Loucy (cell line): ENCODE measurements around the gene CEP135.

Experiments used
- CTCF ChIP-seq: fragments of 200-600 bp; sonication (generic); conservative IDR thresholded peaks from 2 replicates; pipeline ENCODE4 v1.5.1; 2014; ENCODE audit warnings: mild to moderate bottlenecking, antibody characterized with exemption, low read length
- EZH2phosphoT487 ChIP-seq: fragments of 200-600 bp; IDR thresholded peaks from 2 replicates; pipeline ENCODE4 v1.6.1; 2018; ENCODE audit warnings: antibody characterized with exemption, mild to moderate bottlenecking, moderate library complexity, borderline replicate concordance

GRCh38 chr4:56008206-56008605 is 59.5 kb downstream of the CEP135 start:
- TF ChIP-seq CTCF = no peak
- TF ChIP-seq EZH2phosphoT487 = no peak
